Activated CD4-positive, alpha-beta T cell treated with anti-CD3 and anti-CD28 coated beads for 24 hours (primary cell): Measurements from ENCODE around the gene SORCS2.

Experiments used
- DNase-seq, 2 donors: peaks; one replicate each; pipeline ENCODE4 v3.0.0-alpha.2; 2020; ENCODE audit warnings: low read depth in 2 of 2

SORCS2 gene

DNA sequence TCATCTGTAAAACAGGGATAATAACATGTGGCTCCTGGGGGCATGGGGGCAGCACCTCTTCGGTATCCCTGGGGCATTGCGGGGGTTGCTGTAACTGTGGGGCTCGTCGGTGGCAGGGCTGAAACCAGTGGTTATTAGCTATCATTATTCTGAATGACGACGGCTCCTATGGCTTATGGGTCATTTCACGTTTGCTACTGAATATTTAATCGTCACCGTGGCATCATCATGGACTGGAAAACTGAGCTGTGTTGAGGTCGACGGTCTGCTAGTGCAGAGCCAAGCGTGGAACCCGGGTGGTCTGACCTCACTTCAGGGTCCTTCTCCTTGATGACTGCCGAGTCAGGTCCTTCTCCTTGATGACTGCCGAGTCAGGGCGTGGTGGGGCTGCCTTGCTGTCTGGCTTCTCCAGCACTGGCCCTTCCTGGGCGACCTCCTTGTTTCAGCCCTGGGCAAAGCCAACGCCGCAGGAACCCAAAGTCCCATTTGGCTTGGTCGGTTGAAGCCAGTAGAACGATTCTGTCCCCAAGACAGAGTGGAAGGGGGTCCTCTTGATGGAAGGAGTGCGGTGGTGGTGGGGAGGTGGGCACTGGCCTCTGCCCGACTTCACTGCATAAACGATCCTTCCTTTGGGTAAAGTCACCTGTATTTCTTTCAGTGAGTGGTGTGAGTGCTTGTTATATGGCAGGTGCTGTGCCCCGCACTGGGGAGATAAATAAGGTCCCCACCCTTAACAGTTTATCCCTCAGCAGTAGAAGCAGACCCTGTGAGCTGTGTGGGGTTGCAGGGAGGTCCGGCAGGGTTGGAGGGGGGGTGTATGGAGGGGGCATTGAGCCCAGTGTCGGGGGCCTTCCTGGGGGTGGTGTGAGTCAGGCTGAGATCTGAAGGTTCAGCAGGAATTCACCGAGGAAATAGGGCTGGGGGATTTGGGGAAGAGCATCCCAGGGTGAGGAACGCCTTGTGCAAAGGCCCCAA lies 201.6 kb downstream of the SORCS2 start:
- DNase-seq, result no peak

GRCh38 chr4:7394681-7395451 lies 202.5 kb downstream of the SORCS2 start:
- DNase-seq, result no peak

DNA sequence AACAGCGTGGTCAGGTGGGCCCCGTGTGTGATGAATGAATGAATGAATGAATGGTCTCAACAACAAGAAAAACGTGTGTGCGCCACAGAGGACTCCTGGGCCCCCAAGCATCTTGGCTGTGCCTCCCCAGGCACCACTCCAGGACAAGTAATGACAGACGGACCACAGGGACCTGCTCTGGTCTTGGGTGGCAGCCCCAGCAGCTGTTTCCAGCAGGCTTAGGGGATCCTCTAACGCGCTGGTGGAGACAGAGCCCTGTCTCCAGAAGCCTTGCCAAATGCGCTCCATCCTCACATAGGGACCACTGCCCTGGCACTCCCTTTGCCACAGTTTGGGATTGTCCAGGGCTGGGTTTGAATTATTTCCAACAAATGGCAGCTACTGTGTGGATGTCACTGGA lies 203.3 kb downstream of the SORCS2 start:
- DNase-seq, result no peak

- no peak for DNase-seq
Observed at GRCh38 chr4:7396186-7396910, 204.0 kb downstream of the SORCS2 start.

- no peak for DNase-seq
Observed at GRCh38 chr4:7397206-7398103, 205.1 kb downstream of the SORCS2 start.

DNA sequence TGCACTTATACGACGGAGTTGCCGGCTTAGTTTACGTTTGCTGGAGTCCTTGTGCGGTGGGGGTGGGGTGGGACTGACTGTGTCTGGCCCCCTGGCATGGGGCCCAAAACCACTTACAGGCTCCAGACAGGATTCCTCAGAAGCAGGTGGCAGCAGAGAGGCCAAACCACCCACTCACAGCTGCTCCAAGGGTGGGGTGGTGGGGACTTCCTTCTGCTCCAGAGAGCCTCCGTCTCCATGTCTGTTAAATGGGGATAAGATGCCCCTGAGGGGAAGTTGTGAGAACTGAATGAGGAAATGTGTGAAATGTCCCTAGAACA lies 205.7 kb downstream of the SORCS2 start:
- no peak for DNase-seq

DNA sequence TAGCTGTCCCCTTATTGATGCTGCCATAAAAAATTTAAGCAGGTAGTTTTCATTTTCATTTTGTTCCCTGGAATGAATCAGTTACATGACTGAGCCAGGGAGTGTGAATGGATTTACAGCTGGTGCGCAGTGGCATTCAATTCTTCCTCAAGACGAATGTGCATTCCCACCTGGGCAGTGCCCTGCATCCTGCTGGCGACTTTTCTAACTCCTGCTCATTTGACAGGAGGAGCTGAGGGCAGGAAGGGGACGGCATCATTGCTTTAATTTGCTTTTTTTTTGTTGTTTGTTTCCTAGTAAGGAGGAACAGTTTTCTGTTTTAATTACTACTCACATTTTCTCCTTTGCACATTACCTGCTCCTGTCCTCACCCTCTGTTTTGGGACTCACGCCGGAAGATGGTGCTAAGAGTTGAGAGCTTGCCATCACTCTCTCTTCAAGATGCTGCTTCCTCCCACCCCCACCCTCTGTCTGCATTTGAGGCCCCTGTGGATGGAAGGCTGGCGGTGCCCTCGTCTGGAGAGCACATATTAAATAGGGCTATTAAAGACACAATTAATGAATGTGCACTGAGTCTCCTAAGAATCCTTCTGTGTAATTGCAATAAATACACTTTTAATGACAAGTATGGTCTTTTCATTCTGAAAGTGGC lies 206.6 kb downstream of the SORCS2 start:
- DNase-seq, result no peak

GRCh38 chr4:7399440-7400234 lies 207.3 kb downstream of the SORCS2 start:
- no peak for DNase-seq

DNA sequence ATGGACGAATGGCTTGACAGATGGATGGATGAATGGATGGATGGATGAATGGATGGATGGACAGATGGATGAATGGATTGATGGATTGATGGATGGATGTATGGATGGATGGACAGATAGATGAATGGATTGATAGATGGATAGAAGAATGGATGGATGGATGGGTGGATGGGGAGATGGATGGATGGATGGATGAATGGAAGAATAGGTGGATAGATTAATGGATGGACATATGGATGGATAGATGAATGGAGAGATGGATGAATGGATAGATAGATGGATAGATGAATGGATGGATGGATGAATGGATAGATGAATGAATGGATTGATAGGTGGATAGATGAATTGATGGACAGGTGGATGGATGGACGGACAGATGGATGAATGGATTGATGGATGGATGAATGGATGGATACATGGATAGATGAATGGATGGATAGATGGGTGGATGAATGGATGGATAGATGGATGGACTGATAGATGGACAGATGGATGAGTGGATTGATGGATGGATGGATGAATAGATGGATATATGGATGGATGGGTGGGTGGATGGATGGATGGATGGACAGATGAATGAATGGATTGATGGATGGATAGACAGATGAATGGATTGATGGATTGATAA lies 208.4 kb downstream of the SORCS2 start:
- DNase-seq, result no peak

GRCh38 chr4:7402526-7402925 lies 210.2 kb downstream of the SORCS2 start:
- DNase-seq, result no peak

DNA sequence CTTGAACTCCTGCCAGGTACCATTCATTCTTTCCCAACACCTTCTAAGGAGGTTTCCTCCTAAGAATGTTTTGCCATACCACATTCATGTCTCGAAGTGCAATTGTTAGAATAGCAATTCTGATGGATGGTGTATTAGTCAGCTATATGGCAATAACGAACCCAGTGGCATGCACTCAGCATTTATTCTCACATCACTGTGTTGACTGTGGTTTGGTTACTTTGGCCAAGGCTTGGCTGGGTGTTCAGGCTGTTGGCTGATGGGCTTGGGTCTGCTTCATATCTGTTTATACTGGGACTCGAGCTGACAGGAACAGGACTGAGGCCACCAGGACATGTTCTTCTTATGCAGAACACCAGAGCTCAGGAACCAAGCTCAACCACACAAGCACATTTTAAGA lies 210.7 kb downstream of the SORCS2 start:
- no peak for DNase-seq

- DNase-seq, result no peak
Observed at GRCh38 chr4:7408166-7408565, 215.8 kb downstream of the SORCS2 start.

DNA sequence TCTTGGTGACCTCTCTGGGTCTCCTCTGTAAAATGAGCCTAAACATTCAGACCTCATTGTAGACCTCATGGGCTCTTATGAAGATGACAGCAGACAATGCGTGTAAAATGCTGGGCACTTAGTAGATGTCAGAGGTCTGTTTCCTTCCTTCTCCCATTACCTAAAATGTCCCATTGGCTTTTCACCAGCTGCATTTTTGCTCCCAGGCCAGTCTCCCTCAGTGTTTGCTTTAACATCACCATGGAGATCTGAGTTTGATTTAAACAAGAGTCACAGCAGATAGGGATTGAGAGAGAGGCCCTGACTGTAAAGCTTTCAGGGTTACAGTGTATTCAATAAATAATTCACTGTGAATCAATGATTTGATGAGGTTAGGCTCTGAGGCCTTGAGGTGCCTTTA lies 218.1 kb downstream of the SORCS2 start:
- no peak for DNase-seq

GRCh38 chr4:7411491-7411890 lies 219.2 kb downstream of the SORCS2 start:
- DNase-seq, result no peak

- no peak for DNase-seq
Observed at GRCh38 chr4:7411896-7412553, 219.7 kb downstream of the SORCS2 start.

- DNase-seq, result no peak
Observed at GRCh38 chr4:7412554-7412912, 220.2 kb downstream of the SORCS2 start.

- no peak for DNase-seq
Observed at GRCh38 chr4:7414046-7414445, 221.7 kb downstream of the SORCS2 start.

DNA sequence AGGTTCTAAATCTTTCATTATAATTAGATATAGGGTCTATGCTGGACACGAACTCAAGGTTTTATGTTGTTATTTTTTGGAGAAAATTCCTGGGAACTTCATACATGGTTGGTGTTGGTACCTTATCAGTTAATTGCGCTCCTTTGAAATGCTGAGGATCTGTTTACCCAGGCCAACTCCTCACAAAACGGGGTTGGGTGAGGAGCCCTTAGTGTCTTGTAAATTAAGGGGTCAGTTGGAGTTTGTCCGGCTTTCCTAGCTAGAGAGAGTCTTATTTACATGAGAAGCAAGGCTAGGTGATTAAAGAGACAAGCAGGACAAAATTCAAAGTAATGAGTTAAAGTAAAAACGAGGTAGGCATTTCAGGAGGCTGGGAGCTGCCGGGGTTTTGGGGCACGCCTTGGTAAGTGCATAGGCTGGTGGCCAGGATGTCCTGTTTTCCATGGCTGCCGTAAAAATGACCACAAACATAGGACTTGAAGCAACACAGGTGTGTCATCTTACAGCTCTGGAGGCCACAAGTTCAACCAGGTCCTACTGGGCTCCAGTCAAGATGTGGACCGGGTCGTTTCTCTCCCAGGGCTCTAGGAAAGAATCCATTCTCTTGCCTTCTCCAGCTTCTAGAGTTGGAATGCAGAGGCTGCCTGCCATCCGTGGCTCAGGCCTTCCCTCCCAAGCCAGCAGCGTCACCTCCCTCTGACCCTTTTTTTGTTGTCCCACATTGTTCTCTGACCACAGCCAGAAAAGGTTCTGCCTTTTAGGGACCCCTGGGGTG lies 222.6 kb downstream of the SORCS2 start:
- DNase-seq, result no peak
